WTC11 (cell line): ENCODE data around the gene UBE2K.

Experiments
- CREM ChIP-seq: sonication (generic); formaldehyde crosslinking; IDR thresholded peaks from 2 replicates; pipeline ENCODE4 v1.8.1; 2022; ENCODE audit warnings: mild to moderate bottlenecking, missing genetic modification reagents, moderate library complexity
- ESRRA ChIP-seq: sonication (generic); formaldehyde crosslinking; IDR thresholded peaks from 2 replicates; pipeline ENCODE4 v1.8.1; 2022; ENCODE audit warnings: mild to moderate bottlenecking, missing genetic modification reagents, borderline replicate concordance
- KAT7 ChIP-seq: sonication (generic); formaldehyde crosslinking; IDR thresholded peaks from 2 replicates; pipeline ENCODE4 v1.8.1; 2023; ENCODE audit warnings: missing genetic modification reagents, mild to moderate bottlenecking, borderline replicate concordance
- ZNF671 ChIP-seq: fragments of 250-450 bp; sonication (Bioruptor Pico); IDR thresholded peaks from 2 replicates; pipeline ENCODE4 v1.8.0; 2021; ENCODE audit warnings: mild to moderate bottlenecking
- TF ChIP-seq, protein P1 (sequence below): fragments of 200-600 bp; IDR thresholded peaks from 2 replicates; pipeline ENCODE4 v1.8.0; 2022; ENCODE audit warnings: antibody characterized with exemption
- TF ChIP-seq, protein P2 (sequence below): sonication (generic); formaldehyde crosslinking; conservative IDR thresholded peaks from 2 replicates; pipeline ENCODE4 v1.8.1; 2022; ENCODE audit warnings: mild to moderate bottlenecking, missing genetic modification reagents

DNA sequence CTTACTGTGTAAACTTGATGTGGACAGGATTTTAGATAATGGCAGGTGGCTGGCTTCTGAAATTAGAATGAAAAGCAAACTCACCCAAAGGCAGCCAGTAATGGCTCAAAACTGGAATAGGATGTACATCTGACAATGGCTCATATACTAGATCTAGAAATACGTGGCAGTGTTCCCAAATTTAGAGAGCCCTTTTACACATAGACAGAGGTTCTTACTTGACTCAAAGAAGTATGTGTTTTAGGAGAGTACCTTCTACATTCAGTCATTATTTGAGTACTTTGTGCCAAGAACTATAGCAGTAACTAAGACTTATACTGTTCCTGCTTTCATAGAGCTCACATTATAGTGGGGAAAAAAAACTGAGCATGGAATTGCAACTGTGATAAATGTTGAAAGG lies 48.0 kb downstream of the UBE2K start:
- TF ChIP-seq ZNF671 (CRISPR knock-in tag) (no peak), KAT7 (CRISPR knock-in tag) (no peak), CREM (no peak), ESRRA (no peak)
- TF ChIP-seq, protein P1, sequence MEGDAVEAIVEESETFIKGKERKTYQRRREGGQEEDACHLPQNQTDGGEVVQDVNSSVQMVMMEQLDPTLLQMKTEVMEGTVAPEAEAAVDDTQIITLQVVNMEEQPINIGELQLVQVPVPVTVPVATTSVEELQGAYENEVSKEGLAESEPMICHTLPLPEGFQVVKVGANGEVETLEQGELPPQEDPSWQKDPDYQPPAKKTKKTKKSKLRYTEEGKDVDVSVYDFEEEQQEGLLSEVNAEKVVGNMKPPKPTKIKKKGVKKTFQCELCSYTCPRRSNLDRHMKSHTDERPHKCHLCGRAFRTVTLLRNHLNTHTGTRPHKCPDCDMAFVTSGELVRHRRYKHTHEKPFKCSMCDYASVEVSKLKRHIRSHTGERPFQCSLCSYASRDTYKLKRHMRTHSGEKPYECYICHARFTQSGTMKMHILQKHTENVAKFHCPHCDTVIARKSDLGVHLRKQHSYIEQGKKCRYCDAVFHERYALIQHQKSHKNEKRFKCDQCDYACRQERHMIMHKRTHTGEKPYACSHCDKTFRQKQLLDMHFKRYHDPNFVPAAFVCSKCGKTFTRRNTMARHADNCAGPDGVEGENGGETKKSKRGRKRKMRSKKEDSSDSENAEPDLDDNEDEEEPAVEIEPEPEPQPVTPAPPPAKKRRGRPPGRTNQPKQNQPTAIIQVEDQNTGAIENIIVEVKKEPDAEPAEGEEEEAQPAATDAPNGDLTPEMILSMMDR: no peak
- TF ChIP-seq, protein P2, sequence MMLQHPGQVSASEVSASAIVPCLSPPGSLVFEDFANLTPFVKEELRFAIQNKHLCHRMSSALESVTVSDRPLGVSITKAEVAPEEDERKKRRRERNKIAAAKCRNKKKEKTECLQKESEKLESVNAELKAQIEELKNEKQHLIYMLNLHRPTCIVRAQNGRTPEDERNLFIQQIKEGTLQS (CRISPR knock-in tag): no peak
